ENCODE data around the gene RFNG. TPM values are rescaled to one million over a fixed set of nuclear protein-coding genes. Genes with fewer than 3 reads are reported as not detected.

RFNG gene
- total RNA-seq, 2 donors from 2014 or later = 46.3 to 54.5 TPM

GRCh38 chr17:82035488-82035887, 16.1 kb downstream of the RFNG start:
- no peak for DNase-seq
- TF ChIP-seq CTCF (conservative IDR thresholded peaks at IDR 0.05) = no peak
- no peaks in the 10 kb centered on the region for H3K4me1 ChIP-seq (ENCODE audit: control insufficient read depth, insufficient read depth, low read length)
- H3K4me3 ChIP-seq (ENCODE audit: low read length) = no peak overlapping the region
- no peaks in the 10 kb centered on the region for H3K36me3 ChIP-seq (ENCODE audit: control insufficient read depth, insufficient read depth, low read length)
- peaks cover 9% of the 10 kb centered on the region for H3K27me3 Mint-ChIP-seq (ENCODE audit: insufficient read depth)
- H3K27me3 ChIP-seq (ENCODE audit: control insufficient read depth, insufficient read depth, low read length, poor library complexity, severe bottlenecking) = no peaks in the 10 kb centered on the region
- H3K27ac ChIP-seq (ENCODE audit: low read depth, low read length) = no peak overlapping the region
- no peak overlapping the region for H3K27ac Mint-ChIP-seq
- peaks cover 3% of the 10 kb centered on the region for H3K36me3 Mint-ChIP-seq (ENCODE audit: low read depth)
- H3K4me1 Mint-ChIP-seq = peaks cover 4% of the 10 kb centered on the region
- H3K4me3 Mint-ChIP-seq = no peak overlapping the region
- peaks cover 2% of the 10 kb centered on the region for H3K9me3 Mint-ChIP-seq
- no peak overlapping the region for H3K9ac ChIP-seq (ENCODE audit: extremely low read depth, low read length, poor library complexity, severe bottlenecking)
- H3K9me3 ChIP-seq (ENCODE audit: control insufficient read depth, low read length) = no peaks in the 10 kb centered on the region
- WGBS, 2 experiments (ENCODE audit: insufficient coverage in 1 of 2, insufficient read length in 1 of 2) = 96 to 100% methylated on average over 3 to 8 of the region's 8 CpGs

DNA sequence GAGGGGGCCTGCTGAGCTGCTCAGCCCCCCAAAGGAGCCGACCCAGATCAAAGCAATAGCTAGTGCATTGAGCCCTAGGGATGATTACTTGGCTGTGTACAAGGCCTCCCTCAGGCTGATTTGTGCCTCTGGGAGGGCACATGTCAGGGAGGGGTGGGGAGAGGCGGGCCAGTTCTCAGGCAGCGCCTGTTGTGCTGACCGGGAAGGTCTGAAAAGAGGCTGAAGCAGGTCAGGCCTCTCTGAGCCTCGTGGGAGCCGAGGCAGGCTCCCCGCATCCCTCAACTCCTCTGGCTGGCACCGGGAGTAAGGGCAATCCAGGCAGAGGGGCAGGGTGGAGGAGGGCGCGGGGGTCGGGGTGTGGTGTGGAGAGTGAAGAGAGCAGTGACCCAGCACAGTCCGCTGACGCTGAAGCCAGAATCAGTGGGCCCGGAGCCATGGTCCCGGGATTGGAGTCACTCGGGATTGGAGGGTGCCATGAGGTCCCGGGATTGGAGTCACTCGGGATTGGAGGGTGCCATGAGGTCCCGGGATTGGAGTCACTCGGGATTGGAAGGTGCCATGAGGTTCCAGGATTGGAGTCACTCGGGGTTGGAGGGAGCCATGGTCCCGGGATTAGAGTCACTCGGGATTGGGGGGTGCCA, 17.1 kb downstream of the RFNG start:
- TF ChIP-seq CTCF (conservative IDR thresholded peaks at IDR 0.05) = no peak
- H3K27me3 ChIP-seq (ENCODE audit: control insufficient read depth, insufficient read depth, low read length, poor library complexity, severe bottlenecking) = no peaks in the 10 kb centered on the region
- no peak overlapping the region for H3K4me3 ChIP-seq (ENCODE audit: low read length)
- no peak overlapping the region for H3K4me3 Mint-ChIP-seq
- H3K9me3 ChIP-seq (ENCODE audit: control insufficient read depth, low read length) = no peaks in the 10 kb centered on the region
- peaks cover 8% of the 10 kb centered on the region for H3K27me3 Mint-ChIP-seq (ENCODE audit: insufficient read depth)
- WGBS, 2 experiments (ENCODE audit: insufficient coverage in 1 of 2, insufficient read length in 1 of 2) = 85 to 90% methylated on average over 10 to 23 of the region's 23 CpGs
- H3K4me1 ChIP-seq (ENCODE audit: control insufficient read depth, insufficient read depth, low read length) = no peaks in the 10 kb centered on the region
- peaks cover 2% of the 10 kb centered on the region for H3K9me3 Mint-ChIP-seq
- H3K9ac ChIP-seq (ENCODE audit: extremely low read depth, low read length, poor library complexity, severe bottlenecking) = no peak overlapping the region
- peaks cover 3% of the 10 kb centered on the region for H3K36me3 Mint-ChIP-seq (ENCODE audit: low read depth)
- H3K36me3 ChIP-seq (ENCODE audit: control insufficient read depth, insufficient read depth, low read length) = no peaks in the 10 kb centered on the region
- peak; percentile 84 for DNase-seq
- H3K4me1 Mint-ChIP-seq = peaks cover 4% of the 10 kb centered on the region
- H3K27ac ChIP-seq (ENCODE audit: low read depth, low read length) = no peak overlapping the region
- no peak overlapping the region for H3K27ac Mint-ChIP-seq

DNA sequence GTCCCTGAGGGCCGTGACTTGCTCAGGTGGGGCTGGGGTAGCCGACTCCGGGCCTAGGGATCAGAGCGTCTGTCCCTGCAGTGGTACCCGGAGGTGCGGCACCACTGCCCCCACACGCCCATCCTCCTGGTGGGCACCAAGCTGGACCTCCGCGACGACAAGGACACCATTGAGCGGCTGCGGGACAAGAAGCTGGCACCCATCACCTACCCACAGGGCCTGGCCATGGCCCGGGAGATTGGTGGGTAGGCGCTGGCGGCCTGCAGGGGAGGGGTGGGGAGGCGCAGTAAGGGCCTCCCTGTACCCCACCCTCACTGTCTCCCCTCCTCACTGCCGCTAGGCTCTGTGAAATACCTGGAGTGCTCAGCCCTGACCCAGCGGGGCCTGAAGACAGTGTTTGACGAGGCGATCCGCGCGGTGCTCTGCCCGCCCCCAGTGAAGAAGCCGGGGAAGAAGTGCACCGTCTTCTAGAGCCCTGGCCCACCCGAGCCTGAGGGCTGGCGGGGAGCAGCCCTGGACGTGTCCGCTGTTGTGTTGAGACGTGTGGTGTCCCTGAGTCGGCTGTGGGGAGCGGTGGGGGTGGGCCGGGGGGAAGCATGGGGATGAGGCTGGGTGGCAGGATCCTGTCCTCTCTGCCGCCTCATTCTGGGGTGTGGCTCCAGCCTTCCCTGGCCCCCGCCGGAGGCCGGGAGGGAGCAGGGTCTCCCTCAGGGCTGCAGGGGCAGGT, 18.1 kb downstream of the RFNG start:
- H3K36me3 Mint-ChIP-seq (ENCODE audit: low read depth) = peaks cover 5% of the 10 kb centered on the region
- Histone ChIP-seq H3K27me3 (ENCODE audit: control insufficient read depth, insufficient read depth, low read length, poor library complexity, severe bottlenecking) (no peaks in the 10 kb centered on the region), H3K27ac (ENCODE audit: low read depth, low read length) (no peak overlapping the region), H3K9me3 (ENCODE audit: control insufficient read depth, low read length) (no peaks in the 10 kb centered on the region), H3K36me3 (ENCODE audit: control insufficient read depth, insufficient read depth, low read length) (no peaks in the 10 kb centered on the region), H3K4me1 (ENCODE audit: control insufficient read depth, insufficient read depth, low read length) (no peaks in the 10 kb centered on the region), H3K4me3 (ENCODE audit: low read length) (no peak overlapping the region), H3K9ac (ENCODE audit: extremely low read depth, low read length, poor library complexity, severe bottlenecking) (no peak overlapping the region)
- no peak overlapping the region for H3K27ac Mint-ChIP-seq
- TF ChIP-seq CTCF (conservative IDR thresholded peaks at IDR 0.05) = no peak
- 95 to 100% methylated on average over 12 to 38 of the region's 38 CpGs for WGBS, 2 experiments (ENCODE audit: insufficient coverage in 1 of 2, insufficient read length in 1 of 2)
- H3K9me3 Mint-ChIP-seq = peaks cover 2% of the 10 kb centered on the region
- peaks cover 4% of the 10 kb centered on the region for H3K4me1 Mint-ChIP-seq
- H3K27me3 Mint-ChIP-seq (ENCODE audit: insufficient read depth) = peaks cover 4% of the 10 kb centered on the region
- no peak for DNase-seq
- no peak overlapping the region for H3K4me3 Mint-ChIP-seq
